ENCODE results near the gene FRMD6. TPM values are rescaled to one million over a fixed set of nuclear protein-coding genes. Genes with fewer than 3 reads are reported as not detected.

FRMD6 gene
- total RNA-seq, 4 donors from 2014 or later, result 8.1 to 73.4 (median 12.4) TPM

DNA sequence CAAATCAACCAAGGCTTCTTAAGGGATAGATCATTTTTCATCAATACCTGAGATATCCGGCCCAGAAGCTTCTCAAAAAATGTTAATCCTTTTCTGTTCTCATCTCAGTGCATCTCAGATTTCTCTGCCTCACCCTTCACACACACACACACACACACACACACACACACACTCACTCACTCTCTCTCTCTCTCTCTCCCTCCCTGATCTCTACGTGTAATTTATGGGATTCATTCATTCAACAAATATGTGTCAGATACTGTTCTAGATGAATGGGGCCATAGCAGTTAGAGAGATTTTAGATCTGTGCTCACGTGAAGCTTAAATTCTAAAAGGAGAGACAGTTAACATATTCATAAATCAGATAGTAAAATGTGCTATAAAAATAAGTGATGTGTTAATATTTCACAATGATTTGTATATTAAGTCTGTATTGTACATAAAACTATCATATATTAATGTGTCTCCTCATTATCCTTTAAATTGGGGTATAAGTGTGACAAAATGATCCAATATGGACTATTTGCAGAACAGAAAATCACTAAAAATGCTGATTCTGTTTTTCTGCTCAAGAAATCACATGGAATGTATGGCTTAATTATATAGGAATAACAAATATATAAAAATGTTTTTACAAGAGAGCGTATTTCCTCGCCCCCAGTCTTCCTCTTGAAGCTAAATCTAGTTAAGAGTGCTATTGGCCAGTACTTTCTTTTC lies 7.3 kb upstream of the FRMD6 start:
- no peaks in the 10 kb centered on the region for H3K4me1 ChIP-seq
- no peak overlapping the region for H3K4me3 ChIP-seq
- DNase-seq, result no peak
- H3K36me3 ChIP-seq, result no peaks in the 10 kb centered on the region
- TF ChIP-seq, protein P1, sequence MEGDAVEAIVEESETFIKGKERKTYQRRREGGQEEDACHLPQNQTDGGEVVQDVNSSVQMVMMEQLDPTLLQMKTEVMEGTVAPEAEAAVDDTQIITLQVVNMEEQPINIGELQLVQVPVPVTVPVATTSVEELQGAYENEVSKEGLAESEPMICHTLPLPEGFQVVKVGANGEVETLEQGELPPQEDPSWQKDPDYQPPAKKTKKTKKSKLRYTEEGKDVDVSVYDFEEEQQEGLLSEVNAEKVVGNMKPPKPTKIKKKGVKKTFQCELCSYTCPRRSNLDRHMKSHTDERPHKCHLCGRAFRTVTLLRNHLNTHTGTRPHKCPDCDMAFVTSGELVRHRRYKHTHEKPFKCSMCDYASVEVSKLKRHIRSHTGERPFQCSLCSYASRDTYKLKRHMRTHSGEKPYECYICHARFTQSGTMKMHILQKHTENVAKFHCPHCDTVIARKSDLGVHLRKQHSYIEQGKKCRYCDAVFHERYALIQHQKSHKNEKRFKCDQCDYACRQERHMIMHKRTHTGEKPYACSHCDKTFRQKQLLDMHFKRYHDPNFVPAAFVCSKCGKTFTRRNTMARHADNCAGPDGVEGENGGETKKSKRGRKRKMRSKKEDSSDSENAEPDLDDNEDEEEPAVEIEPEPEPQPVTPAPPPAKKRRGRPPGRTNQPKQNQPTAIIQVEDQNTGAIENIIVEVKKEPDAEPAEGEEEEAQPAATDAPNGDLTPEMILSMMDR (IDR thresholded peaks at IDR 0.05), result no peak
- TF ChIP-seq POLR2A (IDR thresholded peaks at IDR 0.05), result no peak
- no peak overlapping the region for H3K27ac ChIP-seq
- no peaks in the 10 kb centered on the region for H3K27me3 ChIP-seq
- H3K9me3 ChIP-seq, result no peaks in the 10 kb centered on the region

DNA sequence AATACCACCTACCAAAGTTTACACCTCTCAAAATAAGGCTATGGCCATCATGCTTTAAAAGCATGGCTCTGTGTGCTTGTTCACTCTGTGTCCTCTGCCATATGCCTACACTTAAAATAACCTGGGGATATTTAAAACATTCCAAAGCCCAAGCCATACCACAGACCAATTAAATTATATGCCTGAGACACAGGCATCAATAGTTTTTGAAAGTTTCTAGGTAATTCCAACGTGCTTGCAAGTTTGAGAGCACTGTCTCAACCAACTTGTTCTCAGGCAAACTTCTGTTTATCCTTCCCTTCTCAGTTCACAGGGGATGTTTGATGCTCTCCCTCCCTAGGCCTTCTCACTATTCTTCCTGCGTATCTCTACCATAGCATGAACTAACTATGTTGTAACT lies 3.4 kb upstream of the FRMD6 start:
- Histone ChIP-seq H3K9me3 (no peaks in the 10 kb centered on the region), H3K36me3 (no peaks in the 10 kb centered on the region), H3K27me3 (no peaks in the 10 kb centered on the region), H3K4me1 (peaks cover 0 to 5% (median 2%) of the 10 kb centered on the region in 4 donors), H3K4me3 (no peak overlapping the region), H3K27ac (no peak overlapping the region)
- no peak for DNase-seq
- TF ChIP-seq, protein P1 (IDR thresholded peaks at IDR 0.05), result no peak
- no peak for TF ChIP-seq POLR2A (IDR thresholded peaks at IDR 0.05)

DNA sequence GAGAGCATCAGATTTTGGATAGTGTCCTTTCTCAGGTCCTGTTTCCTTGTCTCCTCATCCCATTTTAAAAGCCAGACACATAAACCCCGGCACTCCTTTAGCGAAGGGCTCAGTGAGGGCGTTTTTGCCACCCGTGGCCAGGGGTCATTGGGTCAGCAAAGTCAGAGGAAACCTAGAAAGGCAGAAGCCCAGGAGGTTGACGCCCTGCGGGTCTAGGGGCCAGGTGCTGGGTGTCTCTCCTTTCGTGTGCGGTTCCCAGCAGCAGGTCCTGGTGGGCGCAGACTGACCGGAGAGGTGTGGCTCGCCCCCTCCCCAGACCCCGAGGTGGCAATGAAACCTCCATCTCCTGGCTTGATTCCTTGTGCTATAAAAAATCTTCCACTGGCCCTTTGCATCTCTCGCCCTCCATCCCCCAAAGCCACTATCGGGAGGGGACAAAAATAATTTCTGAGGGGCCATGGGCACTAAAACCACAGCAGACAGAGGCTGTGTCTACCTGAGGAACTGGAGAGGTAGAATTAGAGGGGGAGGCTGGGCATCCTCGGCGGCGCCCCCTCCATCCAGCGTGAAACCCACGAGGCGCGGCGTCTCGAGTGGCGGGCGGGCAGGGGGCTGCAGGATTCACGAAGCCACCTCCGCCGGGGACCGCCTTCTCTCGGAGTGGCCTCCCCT lies 858 bp upstream of the FRMD6 start:
- no peaks in the 10 kb centered on the region for H3K36me3 ChIP-seq
- peaks cover 0 to 5% (median 2%) of the 10 kb centered on the region in 4 donors for H3K4me1 ChIP-seq
- no peaks in the 10 kb centered on the region for H3K27me3 ChIP-seq
- DNase-seq, result peak in 1 of 3 donors; percentile 48
- TF ChIP-seq POLR2A (IDR thresholded peaks at IDR 0.05), result no peak
- TF ChIP-seq, protein P1 (IDR thresholded peaks at IDR 0.05), result no peak
- H3K4me3 ChIP-seq, result peak overlapping the region; percentile 53 to 91 (median 80)
- H3K9me3 ChIP-seq, result no peaks in the 10 kb centered on the region
- H3K27ac ChIP-seq, result peak overlapping the region; percentile 70 to 96 (median 92)

DNA sequence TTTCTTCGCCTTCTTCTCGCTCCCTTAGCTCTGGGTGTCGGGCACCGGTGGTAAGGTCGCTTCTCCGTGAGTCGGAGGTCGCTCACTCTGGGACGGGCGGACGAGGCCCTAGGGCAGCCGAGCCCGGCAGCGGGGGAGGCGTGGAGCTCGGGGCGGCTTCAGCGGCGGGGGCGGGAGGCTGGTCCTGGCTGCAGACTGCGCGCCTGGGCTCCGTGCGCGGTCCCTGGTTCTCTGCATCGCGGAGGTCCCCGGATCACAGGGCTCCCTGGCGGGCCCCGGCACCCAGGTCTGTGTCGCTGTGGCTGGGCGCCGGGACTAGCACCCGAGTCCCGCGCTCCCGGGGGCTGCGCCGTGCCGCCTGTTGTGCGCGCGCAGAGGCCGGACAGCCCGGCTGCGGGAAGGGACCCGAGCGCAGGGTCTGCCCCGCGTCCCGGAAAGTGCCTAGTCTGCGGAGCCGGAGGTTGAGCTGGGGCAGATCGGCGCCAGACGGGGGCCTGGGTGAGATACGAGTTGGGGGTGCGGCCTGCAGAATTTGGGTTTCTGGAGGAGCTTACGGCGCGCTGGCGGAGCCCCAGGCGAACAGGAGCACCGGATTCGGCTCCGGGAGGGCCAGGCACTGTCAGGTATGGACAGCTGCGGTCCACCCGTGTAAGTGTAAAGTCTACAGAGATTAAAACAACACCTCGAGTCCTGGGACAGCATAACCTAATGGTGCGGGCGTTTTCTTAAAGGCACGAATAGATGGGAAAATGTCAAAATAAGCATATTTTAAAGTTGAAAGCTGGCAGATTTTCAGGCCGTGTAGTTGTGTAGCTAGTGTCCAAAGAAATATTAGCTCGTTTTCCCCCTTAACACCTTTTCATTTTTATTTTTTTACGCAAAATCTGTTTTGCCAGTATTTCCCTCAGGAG lies 713 bp downstream of the FRMD6 start:
- Histone ChIP-seq H3K27ac (peak overlapping the region; percentile 70 to 96 (median 92)), H3K4me3 (peak overlapping the region; percentile 53 to 91 (median 80)), H3K27me3 (no peaks in the 10 kb centered on the region), H3K9me3 (no peaks in the 10 kb centered on the region), H3K36me3 (no peaks in the 10 kb centered on the region), H3K4me1 (peaks cover 0 to 5% (median 2%) of the 10 kb centered on the region in 4 donors)
- TF ChIP-seq, protein P1 (IDR thresholded peaks at IDR 0.05), result no peak
- no peak for TF ChIP-seq POLR2A (IDR thresholded peaks at IDR 0.05)
- DNase-seq, result peak in 2 of 3 donors; percentile 17 to 57

DNA sequence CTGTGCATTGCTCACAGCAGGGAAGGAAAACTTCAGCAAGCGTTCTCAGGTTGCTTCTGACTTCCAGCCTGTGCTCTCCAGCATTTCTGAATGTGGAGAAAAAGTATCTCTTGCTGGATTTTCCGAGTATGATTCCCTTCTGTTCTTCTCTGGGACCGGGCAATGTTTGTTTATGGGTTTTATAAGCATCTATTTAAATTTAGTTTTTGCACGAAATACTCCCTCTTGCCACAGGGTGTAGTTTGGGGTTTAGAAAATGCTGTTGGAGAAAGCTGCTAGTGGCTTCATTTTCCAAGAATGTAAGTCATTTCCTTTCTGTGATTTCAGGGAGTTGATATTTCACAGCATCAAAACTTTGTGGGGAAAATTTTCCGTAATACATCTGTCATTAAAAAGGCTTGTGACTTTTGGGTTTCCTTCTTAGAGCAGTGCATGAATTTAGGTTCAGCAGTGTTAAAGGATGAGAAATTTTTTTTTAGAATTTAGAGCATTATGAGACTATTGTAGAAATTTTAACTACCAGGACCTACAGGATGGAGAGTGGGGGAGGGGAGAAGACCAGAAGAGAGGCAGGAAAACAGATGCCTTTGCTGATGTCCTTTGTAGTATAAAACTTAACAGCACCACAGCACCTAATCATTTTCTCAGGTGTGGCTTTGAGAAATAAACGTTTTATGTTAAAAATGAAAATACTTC lies 1.5 kb downstream of the FRMD6 start:
- no peaks in the 10 kb centered on the region for H3K9me3 ChIP-seq
- H3K4me1 ChIP-seq, result peaks cover 0 to 5% (median 2%) of the 10 kb centered on the region in 4 donors
- H3K4me3 ChIP-seq, result peak overlapping the region; percentile 53 to 91 (median 80)
- H3K36me3 ChIP-seq, result no peaks in the 10 kb centered on the region
- no peak for DNase-seq
- TF ChIP-seq, protein P1 (IDR thresholded peaks at IDR 0.05), result peak in 4 of 6 experiments; percentile 25 to 47 (median 29)
- no peak for TF ChIP-seq POLR2A (IDR thresholded peaks at IDR 0.05)
- H3K27ac ChIP-seq, result peak overlapping the region in 3 of 4 donors; percentile 70 to 96 (median 95)
- H3K27me3 ChIP-seq, result no peaks in the 10 kb centered on the region

Data from Peyer's patch (tissue), 4 donors.